ENCODE measurements around the gene LMO2. TPM values are rescaled to one million over a fixed set of nuclear protein-coding genes. Genes with fewer than 3 reads are reported as not detected.

Gene LMO2
- total RNA-seq, 1 experiment from 2014 or later = 0.64 TPM

- in situ Hi-C loops (cut with HindIII; ENCODE audit: low pct_unique_long_range_greater_than_20kb, low sequenced_read_pairs) = no loop called here
- Histone ChIP-seq H3K36me3 (ENCODE audit: control insufficient read depth, insufficient read depth, low read length) (no peaks in the 10 kb centered on the region), H3K4me1 (ENCODE audit: control insufficient read depth, insufficient read depth, low read length) (no peaks in the 10 kb centered on the region), H3K27ac (ENCODE audit: low read length) (no peak overlapping the region), H3K4me3 (ENCODE audit: low read depth in 2 of 2, low read length in 2 of 2) (no peak overlapping the region), H3K27me3 (ENCODE audit: control insufficient read depth, insufficient read depth, low read length) (peaks cover 13% of the 10 kb centered on the region; the same call in 1 of the 2 replicates), H3K9me3 (ENCODE audit: control insufficient read depth, insufficient read depth, low read depth, low read length) (no peaks in the 10 kb centered on the region)
- DNase-seq (ENCODE audit: low read depth, low spot score) = no peak
- CTCF ChIA-PET = no interaction called here
- intact Hi-C loops (cut with micrococcal nuclease; ENCODE audit: unreplicated experiment) = no loop called here
- POLR2A ChIA-PET = no interaction called here
- TF ChIP-seq TCF7L2 (IDR thresholded peaks at IDR 0.05; ENCODE audit: low read depth, low read length) (no peak), POLR2AphosphoS5 (IDR thresholded peaks at IDR 0.05; ENCODE audit: low read depth, low read length) (no peak), REST (IDR thresholded peaks at IDR 0.05; ENCODE audit: insufficient read depth in 1 of 2, low read depth in 2 of 2, low read length in 1 of 2) (no peak), SIN3A (IDR thresholded peaks at IDR 0.05; ENCODE audit: borderline replicate concordance, insufficient read depth, low read depth, low read length) (no peak), CTCF (IDR thresholded peaks at IDR 0.05) (no peak)
- BruUV-seq (replicated peaks) = no TSS peak
- ATAC-seq = no peak
Observed at GRCh38 chr11:33907421-33907820, 15.5 kb upstream of the LMO2 start.

- Histone ChIP-seq H3K27ac (ENCODE audit: low read length) (no peak overlapping the region), H3K4me3 (ENCODE audit: low read depth in 2 of 2, low read length in 2 of 2) (no peak overlapping the region), H3K36me3 (ENCODE audit: control insufficient read depth, insufficient read depth, low read length) (no peaks in the 10 kb centered on the region), H3K4me1 (ENCODE audit: control insufficient read depth, insufficient read depth, low read length) (no peaks in the 10 kb centered on the region), H3K27me3 (ENCODE audit: control insufficient read depth, insufficient read depth, low read length) (peaks cover 13% of the 10 kb centered on the region; the same call in 1 of the 2 replicates), H3K9me3 (ENCODE audit: control insufficient read depth, insufficient read depth, low read depth, low read length) (no peaks in the 10 kb centered on the region)
- BruUV-seq (replicated peaks) = no TSS peak
- POLR2A ChIA-PET = no interaction called here
- no peak for DNase-seq (ENCODE audit: low read depth, low spot score)
- TF ChIP-seq REST (IDR thresholded peaks at IDR 0.05; ENCODE audit: insufficient read depth in 1 of 2, low read depth in 2 of 2, low read length in 1 of 2) = no peak
- no peak for TF ChIP-seq SIN3A (IDR thresholded peaks at IDR 0.05; ENCODE audit: borderline replicate concordance, insufficient read depth, low read depth, low read length)
- in situ Hi-C loops (cut with HindIII; ENCODE audit: low pct_unique_long_range_greater_than_20kb, low sequenced_read_pairs) = no loop called here
- intact Hi-C loops (cut with micrococcal nuclease; ENCODE audit: unreplicated experiment) = no loop called here
- no peak for ATAC-seq
- CTCF ChIA-PET = no interaction called here
Observed at GRCh38 chr11:33906484-33907186, 14.8 kb upstream of the LMO2 start.
